Measurements from ENCODE around the gene FREY1. TPM values are rescaled to one million over a fixed set of nuclear protein-coding genes. Genes with fewer than 3 reads are reported as not detected.

FREY1 gene
- total and polyA plus RNA-seq, 2 donors (not counting 3 experiments of a cell fraction or from before 2014, with no cell fraction given), result 0.84 to 1.1 TPM

DNA sequence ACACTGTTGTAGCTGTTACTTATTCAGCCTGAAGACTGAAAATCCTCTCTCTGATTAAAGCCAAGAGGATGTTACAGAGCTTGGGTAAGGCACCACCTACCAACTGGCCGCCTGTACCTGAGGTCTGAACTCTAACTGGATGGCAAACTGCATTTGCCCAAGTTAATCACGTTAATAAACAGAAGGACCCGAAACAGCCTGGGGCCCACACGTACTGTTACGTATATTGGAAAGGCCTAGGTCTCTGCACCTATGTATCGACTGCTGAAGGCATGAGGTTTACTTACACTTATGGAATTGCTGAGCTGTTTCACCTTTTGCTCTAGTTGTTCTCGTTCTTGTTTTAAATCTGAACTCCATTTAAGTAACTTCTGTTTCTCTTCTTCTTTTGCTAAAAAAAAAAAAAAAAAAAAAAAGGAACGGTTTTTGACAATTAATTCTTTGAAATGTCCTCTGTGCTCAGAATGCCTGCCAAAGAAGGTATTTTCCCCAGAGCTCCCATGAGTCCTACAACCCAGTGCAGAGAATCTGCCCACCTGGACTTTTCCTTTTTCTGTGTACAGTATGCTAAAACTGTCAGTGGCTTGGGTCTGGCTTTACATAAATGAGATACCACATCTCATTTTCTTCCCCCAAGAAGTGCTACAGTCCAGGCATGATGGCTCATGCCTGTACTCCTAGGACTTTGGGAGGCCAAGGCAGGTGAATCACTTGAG lies 28.4 kb upstream of the FREY1 start:
- Histone ChIP-seq H3K9me1 (replicated peaks; ENCODE audit: control insufficient read depth, extremely low read depth, insufficient read depth, low read length) (no peaks in the 10 kb centered on the region), H3K27ac (ENCODE audit: insufficient read depth, low read depth, low read length) (no peak overlapping the region), H3K4me1 (ENCODE audit: control insufficient read depth, extremely low read depth, insufficient read depth, low read length) (no peaks in the 10 kb centered on the region), H3K9ac (replicated peaks; ENCODE audit: extremely low read depth, insufficient read depth, low read length) (no peak overlapping the region), H4K20me1 (replicated peaks; ENCODE audit: control insufficient read depth, extremely low read depth, insufficient read depth, low read length) (no peaks in the 10 kb centered on the region), H3K4me2 (ENCODE audit: insufficient read depth, low read length) (no peak overlapping the region), H3K9me3 (replicated peaks; ENCODE audit: control insufficient read depth, insufficient read depth, low read length) (no peaks in the 10 kb centered on the region), H3K36me3 (ENCODE audit: control insufficient read depth in 2 of 2, extremely low read depth in 1 of 2, insufficient read depth in 2 of 2, low read length in 2 of 2) (peaks cover 0 to 35% of the 10 kb centered on the region in 2 experiments), H3K79me2 (ENCODE audit: control insufficient read depth, insufficient read depth, low read length) (no peaks in the 10 kb centered on the region), H3K27me3 (ENCODE audit: control insufficient read depth in 2 of 2, insufficient read depth in 2 of 2, low read length in 2 of 2) (no peaks in the 10 kb centered on the region), H2AFZ (ENCODE audit: low read depth, low read length) (no peak overlapping the region), H3K4me3 (replicated peaks in 1 of 3; ENCODE audit: insufficient read depth in 1 of 3, low read depth in 1 of 3, low read length in 3 of 3) (no peak overlapping the region)
- ChIA-PET CTCF (interaction anchor here (1.4 kb wide), 1 partner anchor 71 kb away, joined by 6 read pairs; no protein-coding TSS in a partner anchor), POLR2A (no interaction called here)
- no peak for DNase-seq (ENCODE audit: low read depth, low spot score)
- intact Hi-C loops (cut with micrococcal nuclease), result no loop called here
- TF ChIP-seq GATA2 (IDR thresholded peaks at IDR 0.05; ENCODE audit: insufficient read depth, insufficient read length, low read depth, low read length) (no peak), CTCF (IDR thresholded peaks at IDR 0.05; ENCODE audit: extremely low read depth in 1 of 2, insufficient read depth in 1 of 2, low read depth in 1 of 2, low read length in 2 of 2) (no peak), EZH2 (IDR thresholded peaks at IDR 0.05; ENCODE audit: borderline replicate concordance, low read depth, low read length, severe bottlenecking) (no peak), POLR2A (IDR thresholded peaks at IDR 0.05; ENCODE audit: low read depth, low read length) (no peak), MAX (IDR thresholded peaks at IDR 0.05; ENCODE audit: insufficient read depth, insufficient read length) (no peak), FOS (IDR thresholded peaks at IDR 0.05; ENCODE audit: borderline replicate concordance, insufficient read depth, low read length) (no peak), POLR2AphosphoS5 (IDR thresholded peaks at IDR 0.05; ENCODE audit: insufficient read depth, low read depth, low read length) (no peak), MYC (IDR thresholded peaks at IDR 0.05; ENCODE audit: low read depth, low read length) (no peak)
- FAIRE-seq, result no peak
- BruUV-seq (replicated peaks), result no TSS peak
- dilution Hi-C loops (cut with MboI; ENCODE audit: extremely low pct_ligation_motif_present, low sequenced_read_pairs), result no loop called here
